Cardiac ventricle fibroblast (primary cell): ENCODE results near the gene SLC41A2. TPM values are rescaled to one million over a fixed set of nuclear protein-coding genes. Genes with fewer than 3 reads are reported as not detected.

Experiments
- total RNA-seq: library from RNA; depleted of rRNA; stranded (reverse); fragments of >200 nt; gene quantifications from 2 replicates; pipeline ENCODE4 v1.2.3, GENCODE V29; 2015

The SLC41A2 gene
- total RNA-seq: 50.0 and 68.8 TPM in 2 replicates

GRCh38 chr12:104958001-104958804 is at the start of gene SLC41A2:
Gene SLC41A2, minus strand, starts transcription at chr12:104958290. Its CDS starts 29,763 bp downstream, at chr12:104928527.

GRCh38 chr12:104986022-104986941 is 28.2 kb upstream of the SLC41A2 start, which contains the start of gene NOPCHAP1:
Gene NOPCHAP1, plus strand, starts transcription at chr12:104986316. Its CDS starts 37 bp downstream, at chr12:104986353.

Other genes with a start within 250 kb of the SLC41A2 start
- 2.0 and 5.6 TPM in 2 replicates for gene NOPCHAP1, start 28.0 kb upstream of the SLC41A2 start, total RNA-seq
- 53.7 and 54.4 TPM in 2 replicates for gene ALDH1L2, start 126.2 kb upstream of the SLC41A2 start, total RNA-seq
- 25.4 and 32.6 TPM in 2 replicates for gene WASHC4, start 149.4 kb upstream of the SLC41A2 start, total RNA-seq